IMR-90 (cell line): Measurements from ENCODE around the gene NEK11. TPM values are rescaled to one million over a fixed set of nuclear protein-coding genes. Genes with fewer than 3 reads are reported as not detected.

ENCODE experiments used
- ATAC-seq: fragments of 200-7000 bp; cut with Tn5 transposase; 2 replicates; pipeline ENCODE4 v1.9.1; 2020; ENCODE audit warnings: low read depth, mild to moderate bottlenecking, moderate library complexity
- BruUV-seq: library from RNA; stranded (reverse); fragments of 400-500 nt; replicated peaks from 2 replicates; lab custom pipeline; 2021; lab: Mats Ljungman, UMichigan
- CTCF ChIA-PET: fragments of 300-600 bp; formaldehyde crosslinking; extraction: SDS; loops from one replicate; lab custom pipeline; 2021; ENCODE audit warnings: antibody characterized with exemption; lab: Yijun Ruan, JAX
- POLR2A ChIA-PET: fragments of 300-600 bp; sonication (Branson Sonifier 250); formaldehyde crosslinking; loops from one replicate; lab custom pipeline; 2022; ENCODE audit warnings: antibody characterized with exemption; ENCODE audit not compliant: unreplicated experiment; lab: Charles Lee
- DNase-seq: peaks from one replicate; pipeline ENCODE4 v3.0.0; 2013
- H2AFZ ChIP-seq: replicated peaks from 2 replicates; pipeline ENCODE3; 2013; ENCODE audit warnings: low read length, mild to moderate bottlenecking; ENCODE audit not compliant: poor library complexity
- H2AK5ac ChIP-seq: 2 replicates; pipeline ENCODE4 v1.6.1; 2013; ENCODE audit warnings: low read depth, low read length, inconsistent platforms
- H2AK9ac ChIP-seq: replicated peaks from 2 replicates; pipeline ENCODE3; 2013; ENCODE audit warnings: mild to moderate bottlenecking, low read depth, low read length, moderate library complexity; ENCODE audit not compliant: poor library complexity
- H2BK120ac ChIP-seq: 2 replicates; pipeline ENCODE4 v1.6.1; 2013; ENCODE audit warnings: low read depth, low read length, inconsistent platforms
- H2BK15ac ChIP-seq: 3 replicates; pipeline ENCODE4 v1.6.1; 2013; ENCODE audit warnings: low read depth, low read length, inconsistent platforms
- H2BK20ac ChIP-seq: 2 replicates; pipeline ENCODE4 v1.6.1; 2013; ENCODE audit warnings: low read depth, mild to moderate bottlenecking, inconsistent platforms, low read length, moderate library complexity
- H2BK5ac ChIP-seq: 2 replicates; pipeline ENCODE4 v1.6.1; 2013; ENCODE audit warnings: mild to moderate bottlenecking, low read depth, low read length, inconsistent platforms; ENCODE audit not compliant: poor library complexity, severe bottlenecking
- H3K14ac ChIP-seq: replicated peaks from 2 replicates; pipeline ENCODE4 v1.6.1; 2013; ENCODE audit warnings: low read depth, low read length, inconsistent platforms
- H3K18ac ChIP-seq: 2 replicates; pipeline ENCODE4 v1.6.1; 2013; ENCODE audit warnings: low read depth, low read length, control low read depth
- H3K23ac ChIP-seq: 2 replicates; pipeline ENCODE4 v1.6.1; 2013; ENCODE audit warnings: low read depth, low read length, inconsistent platforms
- H3K27ac ChIP-seq: 2 replicates; pipeline ENCODE4 v1.5.1; 2013; ENCODE audit warnings: mild to moderate bottlenecking, control low read depth, low read length; ENCODE audit not compliant: insufficient read depth
- H3K27me3 ChIP-seq: 2 replicates; pipeline ENCODE4 v1.6.1; 2013; ENCODE audit warnings: low read length; ENCODE audit not compliant: control insufficient read depth, insufficient read depth
- H3K36me3 ChIP-seq: 2 replicates; pipeline ENCODE4 v1.6.1; 2013; ENCODE audit warnings: low read length, mixed read lengths; ENCODE audit not compliant: control insufficient read depth, insufficient read depth
- H3K4ac ChIP-seq: 2 replicates; pipeline ENCODE4 v1.6.1; 2013; ENCODE audit warnings: low read depth, low read length, inconsistent platforms
- H3K4me1 ChIP-seq: 2 replicates; pipeline ENCODE4 v1.6.1; 2013; ENCODE audit warnings: low read length, mixed read lengths; ENCODE audit not compliant: control insufficient read depth, insufficient read depth
- H3K4me2 ChIP-seq: 2 replicates; pipeline ENCODE4 v1.6.1; 2013; ENCODE audit warnings: low read depth, mild to moderate bottlenecking, control low read depth, low read length, moderate library complexity
- H3K4me3 ChIP-seq: 2 replicates; pipeline ENCODE4 v1.5.1; 2013; ENCODE audit warnings: low read depth, mild to moderate bottlenecking, control low read depth, low read length, moderate library complexity; ENCODE audit not compliant: insufficient read depth
- H3K56ac ChIP-seq: 2 replicates; pipeline ENCODE4 v1.6.1; 2013; ENCODE audit warnings: low read length, inconsistent platforms; ENCODE audit not compliant: insufficient read depth; ENCODE audit errors: extremely low read depth
- H3K79me1 ChIP-seq, 2 experiments: 2 replicates each; pipeline ENCODE4 v1.6.1; 2013; ENCODE audit warnings: low read length in 2 of 2, inconsistent platforms in 1 of 2, low read depth in 1 of 2
- H3K9ac ChIP-seq: 2 replicates; pipeline ENCODE4 v1.6.1; 2013; ENCODE audit warnings: low read depth, low read length, control low read depth
- H3K9me1 ChIP-seq: 2 replicates; pipeline ENCODE4 v1.6.1; 2013; ENCODE audit warnings: low read length, inconsistent platforms; ENCODE audit not compliant: insufficient read depth
- H3K9me3 ChIP-seq: 2 replicates; pipeline ENCODE4 v1.6.1; 2013; ENCODE audit warnings: low read length; ENCODE audit not compliant: control insufficient read depth, insufficient read depth
- H4K20me1 ChIP-seq: 2 replicates; pipeline ENCODE4 v1.6.1; 2013; ENCODE audit warnings: low read length, inconsistent platforms; ENCODE audit not compliant: insufficient read depth
- H4K5ac ChIP-seq: 2 replicates; pipeline ENCODE4 v1.6.1; 2013; ENCODE audit warnings: mild to moderate bottlenecking, low read depth, low read length, control low read depth
- H4K8ac ChIP-seq, 2 experiments: 2 replicates each; pipeline ENCODE4 v1.6.1; 2013; ENCODE audit warnings: low read depth in 2 of 2, low read length in 2 of 2, control low read depth in 1 of 2, inconsistent platforms in 1 of 2
- H4K91ac ChIP-seq: 2 replicates; pipeline ENCODE4 v1.6.1; 2013; ENCODE audit warnings: low read depth, low read length, inconsistent platforms; ENCODE audit not compliant: insufficient read depth
- BHLHE40 ChIP-seq: fragments of 150-350 bp; IDR thresholded peaks from 2 replicates; pipeline ENCODE4 v1.6.1; 2016; ENCODE audit warnings: mild to moderate bottlenecking, low read depth, low read length
- CEBPB ChIP-seq: IDR thresholded peaks from 2 replicates; pipeline ENCODE4 v1.6.1; 2012; ENCODE audit warnings: low read depth, low read length, improper control_type of control experiment
- CHD1 ChIP-seq: IDR thresholded peaks from 2 replicates; pipeline ENCODE4 v1.6.1; 2012; ENCODE audit warnings: low read depth, low read length, improper control_type of control experiment
- MAFK ChIP-seq: IDR thresholded peaks from 2 replicates; pipeline ENCODE4 v1.6.1; 2012; ENCODE audit warnings: low read depth, low read length, improper control_type of control experiment
- MXI1 ChIP-seq: IDR thresholded peaks from 2 replicates; pipeline ENCODE4 v1.6.1; 2012; ENCODE audit warnings: low read depth, mild to moderate bottlenecking, low read length, moderate library complexity, borderline replicate concordance
- NFE2L2 ChIP-seq: fragments of 150-350 bp; IDR thresholded peaks from 2 replicates; pipeline ENCODE4 v1.6.1; 2016; ENCODE audit warnings: low read depth, mild to moderate bottlenecking, low read length
- POLR2A ChIP-seq: IDR thresholded peaks from 2 replicates; pipeline ENCODE4 v1.6.1; 2012; ENCODE audit warnings: mild to moderate bottlenecking, low read depth, low read length
- RAD21 ChIP-seq: IDR thresholded peaks from 2 replicates; pipeline ENCODE4 v1.6.1; 2012; ENCODE audit warnings: low read length, improper control_type of control experiment
- WGBS, 2 experiments: methylation state at CpG; one replicate each; pipeline versions ENCODE4 v1.1.5 to v1.1.7; 2013; ENCODE audit warnings: missing lambda C conversion rate in 2 of 2; ENCODE audit not compliant: insufficient read length in 1 of 2; ENCODE audit errors: extremely low coverage in 2 of 2; 5-methylcytosine and 5-hydroxymethylcytosine counted together
- dilution Hi-C: fragments of 300-500 bp; cut with HindIII; formaldehyde crosslinking; loops from one replicate; pipeline ENCODE4 v1.14.3; 2018; ENCODE audit warnings: low sequenced_read_pairs; ENCODE audit not compliant: unreplicated experiment
- in situ Hi-C: fragments of 300-500 bp; cut with MboI; formaldehyde crosslinking; loops from 3 replicates; pipeline ENCODE4 v1.14.3; 2019; ENCODE audit warnings: low sequenced_read_pairs, inconsistent platforms, mixed read lengths
- intact Hi-C: fragments of 100-400 bp; cut with micrococcal nuclease; formaldehyde crosslinking; loops from 2 replicates; pipeline ENCODE4 v1.10.0; 2022
- polyA plus RNA-seq, 3 experiments: library from polyadenylated mRNA; depleted of rRNA; stranded (reverse); fragments of >200 nt; gene quantifications; 2 replicates each; pipeline ENCODE4 v1.2.3, GENCODE V29; 2012; ENCODE audit warnings: low replicate concordance in 1 of 3
- total RNA-seq: library from RNA; depleted of rRNA; stranded (reverse); fragments of >200 nt; gene quantifications from 2 replicates; pipeline ENCODE4 v1.2.3, GENCODE V29; 2012
- TF ChIP-seq, protein P1 (sequence below): fragments of 150-350 bp; IDR thresholded peaks from 2 replicates; pipeline ENCODE4 v1.6.1; 2016; ENCODE audit warnings: low read depth, mild to moderate bottlenecking, low read length, moderate library complexity, borderline replicate concordance
- TF ChIP-seq, protein P2 (sequence below): fragments of 150-350 bp; IDR thresholded peaks from 2 replicates; pipeline ENCODE4 v1.6.1; 2017; ENCODE audit warnings: mild to moderate bottlenecking, antibody characterized with exemption, low read length, low read depth

The NEK11 gene
- total and polyA plus RNA-seq, 2 of the 4 experiments (the other 2 are of a cell fraction), result 1.1 to 1.6 TPM

DNA sequence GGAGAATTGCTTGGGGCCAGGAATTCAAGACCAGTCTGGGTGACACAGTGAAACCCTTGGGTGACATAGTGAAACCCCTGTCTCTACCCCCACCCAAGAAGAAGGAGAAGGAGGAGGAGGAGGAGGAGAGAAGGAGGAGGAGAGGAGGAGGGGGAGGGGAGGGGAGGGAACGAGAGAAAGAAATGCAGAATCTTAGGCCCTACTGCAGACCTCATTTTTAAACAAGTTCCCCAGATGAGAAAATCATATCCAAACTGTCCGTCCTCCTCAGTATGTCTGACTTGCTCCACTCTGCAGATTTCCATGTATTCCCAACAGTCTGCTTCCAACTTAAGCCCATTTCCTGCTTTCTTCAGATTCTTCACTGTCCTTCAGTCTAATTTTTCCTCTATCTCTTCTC, 291.0 kb downstream of the NEK11 start:
- H3K14ac ChIP-seq, result no peak overlapping the region
- no TSS peak for BruUV-seq
- H2AK5ac ChIP-seq, result no peak overlapping the region
- H3K27me3 ChIP-seq, result no peaks in the 10 kb centered on the region
- H4K91ac ChIP-seq, result no peak overlapping the region
- H3K36me3 ChIP-seq, result no peaks in the 10 kb centered on the region
- H3K79me1 ChIP-seq, result no peaks in the 10 kb centered on the region
- H3K9ac ChIP-seq, result no peak overlapping the region
- intact Hi-C loops, result no loop called here
- no peak overlapping the region for H3K18ac ChIP-seq
- H3K4ac ChIP-seq, result no peak overlapping the region
- H2AK9ac ChIP-seq, result no peak overlapping the region
- no peak overlapping the region for H3K4me3 ChIP-seq
- POLR2A ChIA-PET, result no interaction called here
- in situ Hi-C loops, result no loop called here
- no CpG with 5 or more reads among the region's 2 CpGs for WGBS, 2 experiments
- no peak overlapping the region for H3K23ac ChIP-seq
- H3K4me1 ChIP-seq, result no peaks in the 10 kb centered on the region
- H3K56ac ChIP-seq, result no peak overlapping the region
- no peak overlapping the region for H4K5ac ChIP-seq
- no peak for TF ChIP-seq MAFK
- TF ChIP-seq NFE2L2, result no peak
- no peak for TF ChIP-seq BHLHE40
- no peak for TF ChIP-seq MXI1
- TF ChIP-seq, protein P1, sequence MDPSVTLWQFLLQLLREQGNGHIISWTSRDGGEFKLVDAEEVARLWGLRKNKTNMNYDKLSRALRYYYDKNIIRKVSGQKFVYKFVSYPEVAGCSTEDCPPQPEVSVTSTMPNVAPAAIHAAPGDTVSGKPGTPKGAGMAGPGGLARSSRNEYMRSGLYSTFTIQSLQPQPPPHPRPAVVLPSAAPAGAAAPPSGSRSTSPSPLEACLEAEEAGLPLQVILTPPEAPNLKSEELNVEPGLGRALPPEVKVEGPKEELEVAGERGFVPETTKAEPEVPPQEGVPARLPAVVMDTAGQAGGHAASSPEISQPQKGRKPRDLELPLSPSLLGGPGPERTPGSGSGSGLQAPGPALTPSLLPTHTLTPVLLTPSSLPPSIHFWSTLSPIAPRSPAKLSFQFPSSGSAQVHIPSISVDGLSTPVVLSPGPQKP, result no peak
- TF ChIP-seq, protein P2, sequence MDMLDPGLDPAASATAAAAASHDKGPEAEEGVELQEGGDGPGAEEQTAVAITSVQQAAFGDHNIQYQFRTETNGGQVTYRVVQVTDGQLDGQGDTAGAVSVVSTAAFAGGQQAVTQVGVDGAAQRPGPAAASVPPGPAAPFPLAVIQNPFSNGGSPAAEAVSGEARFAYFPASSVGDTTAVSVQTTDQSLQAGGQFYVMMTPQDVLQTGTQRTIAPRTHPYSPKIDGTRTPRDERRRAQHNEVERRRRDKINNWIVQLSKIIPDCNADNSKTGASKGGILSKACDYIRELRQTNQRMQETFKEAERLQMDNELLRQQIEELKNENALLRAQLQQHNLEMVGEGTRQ, result no peak
- TF ChIP-seq RAD21, result no peak
- TF ChIP-seq CHD1, result no peak
- no peak for TF ChIP-seq POLR2A
- TF ChIP-seq CEBPB, result no peak
- no peaks in the 10 kb centered on the region for H3K9me1 ChIP-seq
- DNase-seq (no peak), ATAC-seq (no peak)
- dilution Hi-C loops, result no loop called here
- no peak overlapping the region for H2BK15ac ChIP-seq
- no peak overlapping the region for H3K4me2 ChIP-seq
- CTCF ChIA-PET, result no interaction called here
- H2BK20ac ChIP-seq, result no peak overlapping the region
- H4K8ac ChIP-seq, result no peak overlapping the region
- no peak overlapping the region for H3K27ac ChIP-seq
- no peak overlapping the region for H2BK5ac ChIP-seq
- no peaks in the 10 kb centered on the region for H4K20me1 ChIP-seq
- no peaks in the 10 kb centered on the region for H3K9me3 ChIP-seq
- no peak overlapping the region for H2BK120ac ChIP-seq
- no peak overlapping the region for H2AFZ ChIP-seq
